Activated CD8-positive, alpha-beta memory T cell treated with anti-CD3 and anti-CD28 coated beads, Interleukin-2, amount 50 U/mL, for 1 hour (primary cell): ENCODE results near the gene PDCD11.
"Not testable (repeated sequence)": the region's sequence is repeated elsewhere in the genome, so short reads cannot be mapped to it uniquely, and the experiment has no call there.

ENCODE experiments used
- DNase-seq: peaks from one replicate; pipeline ENCODE4 v3.0.0-alpha.2; 2020; ENCODE audit errors: extremely low read depth

Gene PDCD11

GRCh38 chr10:103472005-103472404 is 75.6 kb downstream of the PDCD11 start:
- no peak for DNase-seq

- DNase-seq = no peak
Observed at GRCh38 chr10:103473261-103473671, 76.8 kb downstream of the PDCD11 start.

- DNase-seq = no peak
Observed at GRCh38 chr10:103474077-103474476, 77.7 kb downstream of the PDCD11 start.

GRCh38 chr10:103475437-103475836 is 79.0 kb downstream of the PDCD11 start:
- DNase-seq = no peak

DNA sequence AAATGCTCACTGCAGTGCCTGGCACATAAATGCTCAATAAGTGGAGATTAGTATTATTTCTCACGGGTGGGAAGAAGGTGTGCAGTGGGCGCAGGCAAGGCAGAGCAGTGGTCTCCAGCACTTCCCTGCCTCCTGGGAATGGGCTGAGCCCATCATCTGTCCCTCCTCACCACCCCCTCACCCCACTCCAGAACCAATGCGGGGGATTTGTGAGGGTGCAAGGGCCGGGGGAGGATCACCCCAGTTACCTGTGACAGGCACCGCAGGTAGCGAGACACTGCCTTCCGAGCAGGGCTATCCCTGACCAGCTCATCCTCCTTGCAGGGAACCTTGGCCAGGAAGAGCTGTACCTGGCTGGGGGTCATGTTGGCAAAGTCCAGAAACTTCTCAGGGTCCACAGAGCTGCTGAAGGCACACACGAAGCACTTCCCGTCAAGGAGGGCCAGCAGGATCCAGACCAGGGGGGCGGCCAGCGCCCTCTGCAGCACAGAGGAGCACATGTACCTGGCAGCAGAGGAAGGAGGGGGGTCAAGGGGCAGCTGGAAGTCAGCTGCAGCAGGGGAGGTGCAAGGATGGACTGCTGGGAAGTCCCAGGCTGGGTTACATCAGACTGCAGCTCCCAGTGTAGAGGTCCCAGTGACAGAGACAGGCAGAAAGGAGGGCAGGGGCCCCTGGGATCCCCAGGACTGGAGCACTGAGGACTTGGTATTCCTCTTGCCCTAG is 79.8 kb downstream of the PDCD11 start:
- no peak for DNase-seq

DNA sequence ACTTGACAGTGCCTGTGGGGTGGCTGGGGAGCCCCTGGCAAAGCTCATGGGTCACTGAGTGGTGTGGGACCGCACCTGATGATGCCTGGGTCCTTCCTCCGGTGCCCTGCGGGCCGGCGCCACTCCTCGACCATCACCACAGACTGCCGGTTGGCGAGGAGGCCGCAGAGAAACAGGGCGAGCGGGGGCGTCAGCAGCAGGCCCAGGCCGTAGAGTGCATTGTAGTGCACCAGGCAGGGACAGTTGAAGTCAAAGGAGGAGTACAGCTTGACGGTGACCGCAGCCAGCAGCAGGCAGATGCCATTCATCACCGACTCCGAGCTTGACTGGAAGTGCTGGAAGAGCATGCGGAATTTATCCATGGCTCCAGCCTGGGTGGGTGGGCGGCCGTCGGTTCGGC is 82.2 kb downstream of the PDCD11 start:
- no peak for DNase-seq

- no peak for DNase-seq
Observed at GRCh38 chr10:103479135-103479534, 82.7 kb downstream of the PDCD11 start, which contains the start of gene CALHM3. CALHM3 (minus strand) TSS chr10:103479240; CDS start chr10:103479032, 208 bp downstream.

GRCh38 chr10:103480521-103480920 is 84.1 kb downstream of the PDCD11 start:
- no peak for DNase-seq

DNA sequence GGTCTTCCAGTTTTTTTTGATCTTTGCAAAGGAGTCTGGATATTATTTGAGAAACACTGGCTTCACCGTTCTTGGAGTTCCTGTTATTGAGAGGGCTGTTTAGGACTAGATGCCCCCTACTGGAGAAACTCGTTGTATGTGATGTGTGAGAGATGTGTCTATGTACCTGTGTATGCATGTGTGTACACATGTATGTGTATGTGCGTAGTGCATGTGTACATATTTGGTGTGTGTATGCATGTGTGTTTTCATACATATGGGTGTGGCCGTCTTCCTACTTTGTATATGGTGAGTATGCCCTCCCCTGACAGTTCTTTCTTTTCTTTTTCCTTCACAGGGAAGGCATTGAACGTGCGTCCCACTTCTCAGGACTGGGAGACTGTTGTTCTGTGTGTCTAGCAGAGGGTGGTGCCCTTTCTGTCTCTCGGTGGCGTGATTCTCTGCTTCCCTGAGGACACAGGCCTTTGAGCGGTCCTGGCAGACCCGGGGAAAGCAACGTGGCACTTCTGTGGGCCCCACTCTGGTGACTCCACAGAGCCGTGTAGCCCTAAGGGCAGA is 85.6 kb downstream of the PDCD11 start:
- DNase-seq = no peak

DNA sequence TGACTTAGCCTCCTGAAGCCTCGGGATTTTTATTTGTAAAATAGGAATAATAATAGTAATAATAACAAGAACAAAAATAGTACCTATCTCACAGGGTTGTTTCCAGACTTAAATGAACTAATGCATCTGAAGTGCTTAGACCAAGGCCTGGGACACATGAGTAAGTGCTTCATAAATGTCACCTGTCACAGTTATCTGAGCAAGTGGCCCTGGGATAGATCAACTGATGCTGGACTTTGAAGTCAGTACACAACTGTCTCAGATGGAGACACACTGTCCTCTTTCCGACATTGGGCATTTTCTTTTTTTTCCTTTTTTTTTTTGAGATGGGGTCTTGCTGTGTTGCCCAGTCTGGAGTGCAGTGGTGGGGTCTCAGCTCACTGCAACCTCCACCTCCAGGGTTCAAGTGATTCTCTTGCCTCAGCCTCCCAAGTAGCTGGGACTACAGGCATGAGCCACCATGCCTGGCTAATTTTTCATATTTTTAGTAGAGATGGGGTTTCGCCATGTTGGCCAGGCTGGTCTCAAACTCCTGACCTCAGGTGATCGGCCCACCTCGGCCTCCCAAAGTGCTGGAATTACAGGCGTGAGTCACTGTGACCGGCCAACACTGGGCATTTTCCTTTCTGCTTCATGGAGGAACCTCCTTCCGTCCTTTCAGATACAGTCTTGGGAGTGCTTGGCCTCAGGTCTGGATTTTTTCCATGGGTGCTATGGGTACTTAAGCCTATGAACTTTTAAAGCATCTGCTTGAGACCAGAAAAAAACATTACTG is 90.4 kb downstream of the PDCD11 start:
- DNase-seq = not testable (repeated sequence)

DNA sequence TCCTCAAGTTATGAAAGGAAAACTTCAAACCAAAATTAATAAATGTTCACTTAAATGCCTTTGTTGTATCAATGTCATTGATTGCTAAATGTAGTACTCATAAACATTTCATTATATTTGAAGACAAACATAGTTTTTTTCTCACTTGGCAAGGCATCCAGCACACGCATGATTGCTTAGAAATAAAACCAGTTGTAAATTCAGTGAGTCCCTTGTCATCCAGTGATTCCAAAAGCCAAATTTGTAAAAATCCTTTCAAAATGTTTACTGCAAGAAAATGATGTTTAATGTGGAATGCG is 90.9 kb downstream of the PDCD11 start:
- DNase-seq = no peak

DNA sequence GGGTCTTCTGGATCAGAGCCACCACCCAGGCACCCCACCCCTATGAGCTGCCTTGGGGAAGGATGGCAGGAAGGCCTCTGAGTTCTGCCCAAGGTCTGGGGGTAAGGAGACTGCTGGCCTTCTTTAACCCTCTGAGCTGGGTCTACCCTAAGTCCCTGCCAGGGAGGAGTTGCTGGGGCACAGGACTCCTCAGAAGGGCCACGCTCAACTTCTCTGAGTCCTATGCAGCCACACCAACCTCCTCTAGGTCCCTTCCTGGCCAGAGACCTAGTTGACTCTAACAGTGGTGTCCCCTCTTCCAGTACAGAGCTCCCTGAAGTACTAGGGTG is 94.5 kb downstream of the PDCD11 start:
- no peak for DNase-seq

DNA sequence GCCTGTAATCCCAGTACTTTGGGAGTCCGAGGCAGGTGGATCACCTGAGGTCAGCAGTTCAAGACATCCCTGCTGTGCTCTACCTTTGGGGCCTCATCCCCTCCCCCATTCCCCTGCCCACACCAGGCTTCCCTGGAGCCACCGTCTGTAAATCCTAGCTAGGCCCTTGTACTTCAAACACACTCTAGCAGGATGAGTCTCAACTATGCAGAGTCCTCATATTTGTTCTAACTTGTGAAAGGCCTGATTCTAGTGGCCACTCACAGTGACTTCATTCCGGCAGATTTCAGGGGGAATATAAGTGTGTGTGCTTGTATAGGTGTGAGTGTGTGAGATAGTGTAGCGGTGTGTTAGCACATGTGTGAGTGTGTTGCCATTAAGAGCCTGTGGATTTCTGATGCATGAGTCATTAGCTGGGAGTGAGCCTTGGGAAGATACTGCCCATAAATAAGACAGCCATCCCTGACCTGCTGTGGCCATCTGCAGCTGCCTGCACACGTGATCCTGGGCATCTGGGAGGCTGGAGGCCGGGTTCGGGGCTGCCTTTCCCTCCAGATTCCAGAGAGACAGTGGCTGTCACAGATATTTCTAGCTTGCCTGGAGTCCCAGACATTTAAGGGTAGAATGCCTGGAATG is 95.4 kb downstream of the PDCD11 start:
- no peak for DNase-seq

GRCh38 chr10:103492655-103493261 is 96.3 kb downstream of the PDCD11 start:
- no peak for DNase-seq

- DNase-seq = no peak
Observed at GRCh38 chr10:103493362-103493915, 97.0 kb downstream of the PDCD11 start, which contains the start of gene NEURL1. NEURL1 (plus strand) TSS chr10:103493705; CDS start chr10:103494388, 683 bp downstream.

GRCh38 chr10:103493916-103494877 is 97.8 kb downstream of the PDCD11 start:
- DNase-seq = no peak

DNA sequence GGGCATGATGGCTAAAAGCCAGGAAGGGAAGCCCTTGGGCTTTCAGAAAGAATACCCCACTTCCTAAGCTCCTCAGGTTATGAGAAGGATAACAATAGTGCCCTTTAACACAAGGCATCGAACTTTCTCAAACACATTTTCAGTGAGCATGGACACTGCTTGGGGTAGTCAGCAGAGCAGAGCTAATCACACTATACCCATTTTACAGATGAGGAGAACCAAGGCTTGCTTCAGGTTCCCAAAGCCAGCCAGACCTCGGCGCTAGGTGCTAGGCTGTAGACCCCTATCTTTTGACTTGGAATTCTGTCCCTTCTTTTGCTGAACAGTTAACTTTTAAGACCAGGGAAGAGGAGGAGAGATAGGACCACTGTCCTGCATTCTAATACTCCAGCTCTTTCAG is 98.9 kb downstream of the PDCD11 start:
- no peak for DNase-seq
